A673 (cell line): ENCODE data around the gene GATA2. TPM values are rescaled to one million over a fixed set of nuclear protein-coding genes. Genes with fewer than 3 reads are reported as not detected.

ENCODE experiments used
- BruUV-seq: library from RNA; stranded (reverse); fragments of 400-500 nt; replicated peaks from 2 replicates; lab custom pipeline; 2021; lab: Mats Ljungman, UMichigan
- CTCF ChIA-PET: fragments of 300-600 bp; sonication (Branson Sonifier 250); formaldehyde crosslinking; loops from one replicate; lab custom pipeline; 2022; ENCODE audit warnings: antibody characterized with exemption; lab: Charles Lee
- POLR2A ChIA-PET: fragments of 300-600 bp; sonication (Branson Sonifier 250); formaldehyde crosslinking; loops from one replicate; lab custom pipeline; 2022; ENCODE audit warnings: antibody characterized with exemption; ENCODE audit not compliant: low non-redundant PET; lab: Charles Lee
- DNase-seq: peaks from one replicate; pipeline ENCODE4 v3.0.0-alpha.2; 2015; ENCODE audit warnings: low spot score
- H3K27ac ChIP-seq: fragments of 200-600 bp; sonication (generic); 2 replicates; pipeline ENCODE4 v1.5.1; 2016; ENCODE audit warnings: mixed run types, low read depth, mild to moderate bottlenecking, mixed read lengths, antibody characterized with exemption, low read length; ENCODE audit not compliant: poor library complexity, severe bottlenecking
- H3K27me3 ChIP-seq: fragments of 200-600 bp; sonication (generic); replicated peaks from 2 replicates; pipeline ENCODE4 v1.6.1; 2017; ENCODE audit warnings: mixed run types, low read depth, mild to moderate bottlenecking, mixed read lengths, antibody characterized with exemption, low read length; ENCODE audit not compliant: insufficient read depth, poor library complexity
- H3K36me3 ChIP-seq: fragments of 200-600 bp; sonication (generic); 2 replicates; pipeline ENCODE4 v1.6.1; 2016; ENCODE audit warnings: mixed run types, mild to moderate bottlenecking, mixed read lengths, antibody characterized with exemption, low read length; ENCODE audit not compliant: insufficient read depth, poor library complexity, severe bottlenecking
- H3K4me1 ChIP-seq: fragments of 200-600 bp; sonication (generic); 2 replicates; pipeline ENCODE4 v1.6.1; 2017; ENCODE audit warnings: mixed run types, mild to moderate bottlenecking, mixed read lengths, antibody characterized with exemption, low read length; ENCODE audit not compliant: insufficient read depth, poor library complexity, severe bottlenecking
- H3K4me3 ChIP-seq: fragments of 200-600 bp; sonication (generic); 2 replicates; pipeline ENCODE4 v1.5.1; 2016; ENCODE audit warnings: low read depth, mixed run types, mild to moderate bottlenecking, mixed read lengths, low read length; ENCODE audit not compliant: poor library complexity, severe bottlenecking
- H3K9me3 ChIP-seq: fragments of 200-600 bp; sonication (generic); 2 replicates; pipeline ENCODE4 v1.6.1; 2016; ENCODE audit warnings: mixed run types, low read depth, mild to moderate bottlenecking, mixed read lengths, antibody characterized with exemption, low read length; ENCODE audit not compliant: poor library complexity, severe bottlenecking
- EZH2 ChIP-seq: fragments of 200-600 bp; sonication (generic); IDR thresholded peaks from 2 replicates; pipeline ENCODE4 v1.6.1; 2017; ENCODE audit warnings: borderline replicate concordance, low read depth, mild to moderate bottlenecking, mixed read lengths, antibody characterized with exemption, low read length; ENCODE audit not compliant: poor library complexity, severe bottlenecking
- intact Hi-C: fragments of 100-400 bp; cut with micrococcal nuclease; formaldehyde crosslinking; loops from one replicate; pipeline ENCODE4 v1.10.0; 2022; ENCODE audit not compliant: unreplicated experiment
- total RNA-seq: library from RNA; stranded (reverse); gene quantifications from 2 replicates; pipeline ENCODE4 v1.2.3, GENCODE V29; 2021
- TF ChIP-seq, protein P1 (sequence below): fragments of 300-800, 200-600 bp; sonication (generic); conservative IDR thresholded peaks from 2 replicates; pipeline ENCODE4 v1.5.1; 2017; ENCODE audit warnings: low read depth, mild to moderate bottlenecking, antibody characterized with exemption, low read length, moderate library complexity, mixed read lengths

GATA2 gene
- total RNA-seq, 1 experiment from 2014 or later: 19.4 TPM

DNA sequence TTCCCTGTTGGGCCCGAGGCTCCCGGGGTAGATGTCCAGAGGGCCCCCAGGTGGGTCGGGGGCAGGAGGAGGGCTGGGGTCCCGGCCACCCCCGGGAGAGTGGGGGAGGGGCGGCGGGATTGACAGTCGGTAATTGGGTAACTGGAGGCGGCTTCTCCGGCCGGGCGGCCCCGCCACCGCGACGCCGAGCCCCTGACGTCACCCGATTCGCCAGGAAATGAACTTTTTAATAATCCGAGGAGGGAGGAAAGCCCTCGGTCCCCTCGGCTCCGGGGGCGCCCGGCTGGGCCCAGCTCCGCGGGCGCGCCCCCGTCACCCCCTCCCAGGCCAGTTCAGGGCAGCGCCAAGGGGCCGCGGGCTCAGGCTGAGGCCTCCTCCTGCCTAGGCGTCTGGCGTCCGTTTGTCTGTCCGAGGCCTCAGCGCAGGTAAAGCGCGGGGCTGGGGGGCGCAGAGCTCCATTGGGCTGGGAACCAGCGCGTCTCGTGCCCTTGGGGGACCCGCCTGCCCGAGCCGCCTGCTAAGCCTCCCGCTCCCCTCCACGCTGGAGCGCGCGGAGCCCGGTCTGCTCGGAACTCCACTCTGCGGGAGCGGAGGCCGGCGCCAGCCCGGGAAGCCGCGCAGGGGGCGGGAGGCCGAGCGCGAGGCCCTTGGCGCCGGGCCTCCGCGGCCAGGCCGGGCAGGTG lies 3.9 kb downstream of the GATA2 start:
- H3K36me3 ChIP-seq: no peaks in the 10 kb centered on the region
- intact Hi-C loops: loop anchor here (5.0 kb wide), 1 partner anchor 317 kb away; no protein-coding TSS in a partner anchor
- H3K9me3 ChIP-seq: no peaks in the 10 kb centered on the region
- H3K27ac ChIP-seq: peak overlapping the region; percentile 60
- TF ChIP-seq, protein P1, sequence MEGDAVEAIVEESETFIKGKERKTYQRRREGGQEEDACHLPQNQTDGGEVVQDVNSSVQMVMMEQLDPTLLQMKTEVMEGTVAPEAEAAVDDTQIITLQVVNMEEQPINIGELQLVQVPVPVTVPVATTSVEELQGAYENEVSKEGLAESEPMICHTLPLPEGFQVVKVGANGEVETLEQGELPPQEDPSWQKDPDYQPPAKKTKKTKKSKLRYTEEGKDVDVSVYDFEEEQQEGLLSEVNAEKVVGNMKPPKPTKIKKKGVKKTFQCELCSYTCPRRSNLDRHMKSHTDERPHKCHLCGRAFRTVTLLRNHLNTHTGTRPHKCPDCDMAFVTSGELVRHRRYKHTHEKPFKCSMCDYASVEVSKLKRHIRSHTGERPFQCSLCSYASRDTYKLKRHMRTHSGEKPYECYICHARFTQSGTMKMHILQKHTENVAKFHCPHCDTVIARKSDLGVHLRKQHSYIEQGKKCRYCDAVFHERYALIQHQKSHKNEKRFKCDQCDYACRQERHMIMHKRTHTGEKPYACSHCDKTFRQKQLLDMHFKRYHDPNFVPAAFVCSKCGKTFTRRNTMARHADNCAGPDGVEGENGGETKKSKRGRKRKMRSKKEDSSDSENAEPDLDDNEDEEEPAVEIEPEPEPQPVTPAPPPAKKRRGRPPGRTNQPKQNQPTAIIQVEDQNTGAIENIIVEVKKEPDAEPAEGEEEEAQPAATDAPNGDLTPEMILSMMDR: no peak
- no peak for TF ChIP-seq EZH2
- H3K4me3 ChIP-seq: peak overlapping the region; percentile 81
- ChIA-PET CTCF (interaction anchor here (0.8 to 1.3 kb wide), 3 partner anchors 9 to 95 kb away, joined by 3 to 4 read pairs (median 3); no protein-coding TSS in a partner anchor), POLR2A (no interaction called here)
- H3K4me1 ChIP-seq: peaks cover 19% of the 10 kb centered on the region
- DNase-seq: peak; percentile 73
- no TSS peak for BruUV-seq
- peaks cover 13% of the 10 kb centered on the region for H3K27me3 ChIP-seq

DNA sequence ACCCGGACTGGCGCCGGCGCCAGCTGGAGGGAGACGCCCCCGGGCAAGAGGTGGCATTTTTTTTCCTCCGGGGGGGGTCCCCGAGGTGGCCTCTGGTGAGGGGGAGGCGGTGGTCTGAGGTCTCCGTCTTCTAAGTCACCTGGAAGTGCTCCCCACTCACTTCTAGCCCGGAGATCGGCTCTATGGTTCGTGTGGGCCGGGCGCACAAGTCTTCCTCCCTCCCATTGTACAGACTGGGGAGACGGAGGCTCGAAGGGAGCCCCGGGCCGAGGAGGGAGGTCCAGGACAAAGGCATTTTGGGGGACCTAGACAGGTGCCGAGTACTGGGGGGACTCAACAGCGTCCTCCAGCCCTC lies 4.4 kb downstream of the GATA2 start:
- CTCF ChIA-PET: interaction anchor here (1.2 kb wide), 1 partner anchor 49 kb away, joined by 3 read pairs; no protein-coding TSS in a partner anchor
- Histone ChIP-seq H3K4me3 (peak overlapping the region; percentile 81), H3K27me3 (peaks cover 13% of the 10 kb centered on the region), H3K9me3 (no peaks in the 10 kb centered on the region), H3K27ac (peak overlapping the region; percentile 60), H3K4me1 (peaks cover 19% of the 10 kb centered on the region), H3K36me3 (no peaks in the 10 kb centered on the region)
- no TSS peak for BruUV-seq
- TF ChIP-seq, protein P1: no peak
- TF ChIP-seq EZH2: no peak
- POLR2A ChIA-PET: no interaction called here
- DNase-seq: peak; percentile 50
- intact Hi-C loops: loop anchor here (5.0 kb wide), 1 partner anchor 316 kb away; no protein-coding TSS in a partner anchor

DNA sequence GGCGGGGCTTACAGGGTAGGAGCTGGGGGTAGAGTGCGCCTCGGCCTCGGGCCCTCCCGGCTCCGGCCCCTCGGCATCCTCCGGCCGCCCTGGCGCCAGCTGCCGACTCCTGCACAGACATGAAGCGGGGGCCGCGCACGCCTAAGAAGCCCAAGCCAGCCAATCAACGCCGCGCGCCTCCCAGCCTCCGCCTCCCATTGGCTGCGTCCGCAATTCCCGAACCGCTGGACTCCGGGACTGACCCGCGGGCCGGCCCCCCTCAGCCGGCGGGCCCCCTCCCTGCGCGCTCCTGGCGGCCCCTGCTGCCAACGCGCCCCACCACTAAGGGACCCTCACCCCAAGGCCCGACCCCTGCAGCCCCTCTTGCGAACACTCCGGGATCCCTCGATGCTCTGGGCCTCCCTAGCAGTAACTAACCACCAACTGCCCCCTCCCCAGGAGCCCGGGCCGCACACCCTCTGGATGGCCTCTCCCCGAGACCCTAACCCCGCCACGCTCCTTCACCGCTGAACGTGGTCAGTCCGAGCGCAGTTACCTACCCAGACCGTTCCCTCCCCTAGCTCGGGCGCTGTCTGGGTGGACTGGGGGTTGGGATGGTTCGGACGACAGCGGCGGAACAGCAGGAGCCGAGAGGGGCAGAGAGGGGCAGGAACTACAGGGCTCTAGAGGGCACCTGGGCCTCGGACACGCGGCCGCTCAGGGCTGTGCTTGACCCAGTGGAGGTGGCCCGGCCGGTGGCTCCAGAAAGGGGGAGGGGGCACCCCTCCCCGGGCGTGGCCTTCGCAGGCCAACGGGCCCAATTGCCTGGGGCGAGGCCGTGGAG lies 5.0 kb downstream of the GATA2 start:
- intact Hi-C loops: loop anchor here (5.0 kb wide), 1 partner anchor 316 kb away; no protein-coding TSS in a partner anchor
- peaks cover 19% of the 10 kb centered on the region for H3K4me1 ChIP-seq
- peak overlapping the region; percentile 81 for H3K4me3 ChIP-seq
- no peaks in the 10 kb centered on the region for H3K9me3 ChIP-seq
- TF ChIP-seq, protein P1: no peak
- no peak for TF ChIP-seq EZH2
- DNase-seq: peak; percentile 86
- CTCF ChIA-PET: no interaction called here
- no peaks in the 10 kb centered on the region for H3K36me3 ChIP-seq
- POLR2A ChIA-PET: no interaction called here
- H3K27me3 ChIP-seq: peaks cover 13% of the 10 kb centered on the region
- no TSS peak for BruUV-seq
- H3K27ac ChIP-seq: peak overlapping the region; percentile 60
